Fibroblast of lung (primary cell): ENCODE data around the gene PRLR. TPM values are rescaled to one million over a fixed set of nuclear protein-coding genes. Genes with fewer than 3 reads are reported as not detected.
"Not testable (repeated sequence)": the region's sequence is repeated elsewhere in the genome, so short reads cannot be mapped to it uniquely, and the experiment has no call there.

Source experiments
- DNase-seq, 2 donors: peaks; one replicate each; pipeline versions ENCODE4 v3.0.0 to v3.0.0-alpha.2; 2010; ENCODE audit warnings: low read depth in 2 of 2
- H2AFZ ChIP-seq: 2 replicates; pipeline ENCODE4 v1.5.1; 2012; ENCODE audit warnings: low read length, control low read depth, inconsistent platforms
- H3K27ac ChIP-seq: 2 replicates; pipeline ENCODE4 v1.5.1; 2011; ENCODE audit warnings: low read length, control low read depth; ENCODE audit not compliant: insufficient read depth
- H3K27me3 ChIP-seq: 2 replicates; pipeline ENCODE4 v1.5.1; 2011; ENCODE audit warnings: mild to moderate bottlenecking, low read length; ENCODE audit not compliant: control insufficient read depth, insufficient read depth
- H3K36me3 ChIP-seq: 2 replicates; pipeline ENCODE4 v1.5.1; 2011; ENCODE audit warnings: low read length; ENCODE audit not compliant: control insufficient read depth, insufficient read depth
- H3K4me1 ChIP-seq: 2 replicates; pipeline ENCODE4 v1.5.1; 2011; ENCODE audit warnings: low read length; ENCODE audit not compliant: control insufficient read depth, insufficient read depth; ENCODE audit errors: extremely low read depth
- H3K4me2 ChIP-seq: 2 replicates; pipeline ENCODE4 v1.5.1; 2011; ENCODE audit warnings: low read length, control low read depth; ENCODE audit not compliant: insufficient read depth; ENCODE audit errors: extremely low read depth
- H3K4me3 ChIP-seq, 4 experiments: fragments of 200-600 bp in 1 of 4; sonication (generic) in 1 of 4; replicated peaks in 1 of 4; 2 replicates each; pipeline ENCODE4 v1.5.1; 2011 to 2016; ENCODE audit warnings: low read length in 4 of 4, low read depth in 3 of 4, mild to moderate bottlenecking in 3 of 4, control low read depth in 2 of 4, inconsistent platforms in 1 of 4, mixed read lengths in 1 of 4; ENCODE audit not compliant: insufficient read depth in 1 of 4; ENCODE audit errors: control extremely low read depth in 1 of 4
- H3K79me2 ChIP-seq: 2 replicates; pipeline ENCODE4 v1.5.1; 2012; ENCODE audit warnings: mild to moderate bottlenecking, low read length, inconsistent platforms; ENCODE audit not compliant: control insufficient read depth, insufficient read depth
- H3K9ac ChIP-seq: 2 replicates; pipeline ENCODE4 v1.5.1; 2011; ENCODE audit warnings: mild to moderate bottlenecking, low read length, control low read depth; ENCODE audit not compliant: insufficient read depth
- H3K9me3 ChIP-seq: 2 replicates; pipeline ENCODE4 v1.5.1; 2012; ENCODE audit warnings: low read depth, low read length; ENCODE audit not compliant: control insufficient read depth, insufficient read depth
- H4K20me1 ChIP-seq: 2 replicates; pipeline ENCODE4 v1.5.1; 2011; ENCODE audit warnings: low read length; ENCODE audit not compliant: control insufficient read depth, insufficient read depth; ENCODE audit errors: extremely low read depth
- CTCF ChIP-seq, 2 donors: IDR thresholded peaks in 1 of 2; conservative IDR thresholded peaks in 1 of 2; 1 replicate in 1 of 2; 2 replicates in 1 of 2; pipeline ENCODE4 v1.5.1; 2011 to 2012; ENCODE audit warnings: low read length in 2 of 2, control low read depth in 1 of 2, inconsistent platforms in 1 of 2, low read depth in 1 of 2, mild to moderate bottlenecking in 1 of 2
- EZH2 ChIP-seq: IDR thresholded peaks from 2 replicates; pipeline ENCODE4 v1.5.1; 2012; ENCODE audit warnings: low read length, control low read depth, mild to moderate bottlenecking; ENCODE audit errors: missing control alignments
- polyA plus RNA-seq, 2 donors: library from polyadenylated mRNA; depleted of rRNA in 1 of 2; stranded (reverse) in 1 of 2; unstranded in 1 of 2; fragments of >200 nt; gene quantifications; 2 replicates each; pipeline ENCODE4 v1.2.1, GENCODE V29; 2011 to 2012; ENCODE audit warnings: missing spikeins in 1 of 2
- total RNA-seq: library from RNA; depleted of rRNA; stranded (reverse); fragments of >200 nt; gene quantifications from 2 replicates; pipeline ENCODE4 v1.2.1, GENCODE V29; 2014

Gene PRLR
- total and polyA plus RNA-seq, 2 donors (not counting 1 experiment from before 2014, with no cell fraction given), result 0.33 to 0.41 TPM

- no peaks in the 10 kb centered on the region for H3K36me3 ChIP-seq
- no peak for DNase-seq
- no peak overlapping the region for H3K4me3 ChIP-seq
- H3K79me2 ChIP-seq, result no peaks in the 10 kb centered on the region
- no peak overlapping the region for H3K4me2 ChIP-seq
- no peak overlapping the region for H2AFZ ChIP-seq
- no peak for TF ChIP-seq CTCF (conservative IDR thresholded peaks at IDR 0.05 in 1 of 2, IDR thresholded peaks at IDR 0.05 in 1 of 2; ENCODE audit: low read depth in 1 of 2, low read length in 2 of 2)
- TF ChIP-seq EZH2, result no peak
- H3K4me1 ChIP-seq, result no peaks in the 10 kb centered on the region
- no peaks in the 10 kb centered on the region for H3K27me3 ChIP-seq
- H3K9ac ChIP-seq, result no peak overlapping the region
- H3K27ac ChIP-seq, result no peak overlapping the region
- H4K20me1 ChIP-seq, result no peaks in the 10 kb centered on the region
- H3K9me3 ChIP-seq, result no peaks in the 10 kb centered on the region
Observed at GRCh38 chr5:35103637-35104299, 126.5 kb downstream of the PRLR start.

GRCh38 chr5:35101720-35102119, 128.6 kb downstream of the PRLR start:
- H3K27me3 ChIP-seq, H3K4me2 ChIP-seq, H3K4me3 ChIP-seq, H2AFZ ChIP-seq, H3K36me3 ChIP-seq, H3K9ac ChIP-seq, H3K9me3 ChIP-seq, H3K4me1 ChIP-seq, H3K79me2 ChIP-seq, H3K27ac ChIP-seq, DNase-seq, H4K20me1 ChIP-seq: not testable (repeated sequence)

- no peak overlapping the region for H2AFZ ChIP-seq
- no peak for DNase-seq
- no peaks in the 10 kb centered on the region for H3K4me1 ChIP-seq
- no peak overlapping the region for H3K4me3 ChIP-seq
- no peaks in the 10 kb centered on the region for H3K9me3 ChIP-seq
- H3K4me2 ChIP-seq, result no peak overlapping the region
- no peak overlapping the region for H3K9ac ChIP-seq
- no peaks in the 10 kb centered on the region for H3K36me3 ChIP-seq
- TF ChIP-seq CTCF (conservative IDR thresholded peaks at IDR 0.05 in 1 of 2, IDR thresholded peaks at IDR 0.05 in 1 of 2; ENCODE audit: low read depth in 1 of 2, low read length in 2 of 2) (no peak), EZH2 (no peak)
- H4K20me1 ChIP-seq, result no peaks in the 10 kb centered on the region
- no peaks in the 10 kb centered on the region for H3K79me2 ChIP-seq
- no peak overlapping the region for H3K27ac ChIP-seq
- no peaks in the 10 kb centered on the region for H3K27me3 ChIP-seq
Observed at GRCh38 chr5:35101016-35101415, 129.3 kb downstream of the PRLR start.
